NB4 (cell line): Measurements from ENCODE around the gene DCC.

Source experiments
- DNase-seq: peaks from one replicate; pipeline ENCODE4 v3.0.0; 2010; ENCODE audit warnings: low read depth
- H3K4me3 ChIP-seq: one replicate; pipeline ENCODE4 v1.5.1; 2011; ENCODE audit warnings: mild to moderate bottlenecking, low read depth, low read length, moderate library complexity
- MAX ChIP-seq: IDR thresholded peaks from 2 replicates; pipeline ENCODE4 v1.6.1; 2011; ENCODE audit warnings: low read depth, low read length
- MYC ChIP-seq: IDR thresholded peaks from 2 replicates; pipeline ENCODE4 v1.6.1; 2011; ENCODE audit warnings: low read depth, low read length
- POLR2A ChIP-seq: IDR thresholded peaks from 2 replicates; pipeline ENCODE4 v1.6.1; 2011; ENCODE audit warnings: mild to moderate bottlenecking; ENCODE audit not compliant: insufficient read length; ENCODE audit errors: extremely low read depth
- TF ChIP-seq, protein P1 (sequence below): IDR thresholded peaks from one replicate; pipeline ENCODE4 v1.5.1; 2012; ENCODE audit warnings: low read depth, low read length

The DCC gene

GRCh38 chr18:52749542-52749941 is 409.5 kb downstream of the DCC start:
- DNase-seq: no peak
- H3K4me3 ChIP-seq: no peak overlapping the region
- TF ChIP-seq MAX (no peak), MYC (no peak), POLR2A (no peak)
- TF ChIP-seq, protein P1, sequence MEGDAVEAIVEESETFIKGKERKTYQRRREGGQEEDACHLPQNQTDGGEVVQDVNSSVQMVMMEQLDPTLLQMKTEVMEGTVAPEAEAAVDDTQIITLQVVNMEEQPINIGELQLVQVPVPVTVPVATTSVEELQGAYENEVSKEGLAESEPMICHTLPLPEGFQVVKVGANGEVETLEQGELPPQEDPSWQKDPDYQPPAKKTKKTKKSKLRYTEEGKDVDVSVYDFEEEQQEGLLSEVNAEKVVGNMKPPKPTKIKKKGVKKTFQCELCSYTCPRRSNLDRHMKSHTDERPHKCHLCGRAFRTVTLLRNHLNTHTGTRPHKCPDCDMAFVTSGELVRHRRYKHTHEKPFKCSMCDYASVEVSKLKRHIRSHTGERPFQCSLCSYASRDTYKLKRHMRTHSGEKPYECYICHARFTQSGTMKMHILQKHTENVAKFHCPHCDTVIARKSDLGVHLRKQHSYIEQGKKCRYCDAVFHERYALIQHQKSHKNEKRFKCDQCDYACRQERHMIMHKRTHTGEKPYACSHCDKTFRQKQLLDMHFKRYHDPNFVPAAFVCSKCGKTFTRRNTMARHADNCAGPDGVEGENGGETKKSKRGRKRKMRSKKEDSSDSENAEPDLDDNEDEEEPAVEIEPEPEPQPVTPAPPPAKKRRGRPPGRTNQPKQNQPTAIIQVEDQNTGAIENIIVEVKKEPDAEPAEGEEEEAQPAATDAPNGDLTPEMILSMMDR: no peak

- DNase-seq: no peak
- TF ChIP-seq MYC: no peak
- TF ChIP-seq, protein P1: no peak
- no peak for TF ChIP-seq POLR2A
- no peak for TF ChIP-seq MAX
- H3K4me3 ChIP-seq: no peak overlapping the region
These were observed 411.0 kb downstream of the DCC start for GRCh38 chr18:52750995-52751394.

- no peak for TF ChIP-seq POLR2A
- no peak for TF ChIP-seq MAX
- no peak for TF ChIP-seq MYC
- TF ChIP-seq, protein P1: no peak
- H3K4me3 ChIP-seq: no peak overlapping the region
- no peak for DNase-seq
These were observed 424.3 kb downstream of the DCC start for GRCh38 chr18:52764316-52764715.

DNA sequence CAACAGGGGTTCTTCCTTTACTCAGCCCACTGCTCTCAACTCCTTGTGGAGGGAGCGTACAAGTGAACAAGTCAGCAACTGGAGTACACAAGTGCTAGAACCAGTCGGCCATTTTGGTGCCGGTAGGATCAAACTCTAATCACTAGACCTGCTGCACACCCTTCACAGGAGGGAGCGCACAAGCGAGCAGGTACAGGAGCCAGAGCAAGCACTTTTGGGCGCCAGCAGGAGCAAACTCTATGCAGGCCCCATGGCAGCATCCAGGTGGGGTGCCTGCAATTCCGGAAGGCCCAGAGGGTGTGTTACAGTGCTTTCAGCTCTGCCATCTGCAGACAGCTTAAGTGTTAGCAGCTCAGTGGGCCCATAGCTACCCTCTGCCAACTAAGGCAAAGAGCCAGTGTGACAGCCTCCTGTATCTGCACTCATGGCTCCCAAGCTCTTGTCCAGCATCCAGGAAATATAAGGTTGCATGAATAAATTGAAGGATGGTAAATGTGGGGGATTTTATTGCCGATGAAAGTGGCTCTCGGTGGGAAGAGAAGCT is 426.1 kb downstream of the DCC start:
- no peak for DNase-seq
- H3K4me3 ChIP-seq: no peak overlapping the region
- TF ChIP-seq, protein P1: no peak
- no peak for TF ChIP-seq MAX

- no peak for DNase-seq
- no peak overlapping the region for H3K4me3 ChIP-seq
- TF ChIP-seq MAX (no peak), MYC (no peak), POLR2A (no peak)
- TF ChIP-seq, protein P1: no peak
These were observed 441.1 kb downstream of the DCC start for GRCh38 chr18:52781113-52781512.

GRCh38 chr18:52791321-52791720 is 451.3 kb downstream of the DCC start:
- TF ChIP-seq, protein P1: no peak
- TF ChIP-seq MAX: no peak
- TF ChIP-seq POLR2A: no peak
- TF ChIP-seq MYC: no peak
- DNase-seq: no peak

More at GRCh38 chr18:52791321-52791720, 451.3 kb downstream of the DCC start:
- H3K4me3 ChIP-seq: no peak overlapping the region
